RPMI8226 (cell line): ENCODE data around the gene MED16.
"Not testable (repeated sequence)": the region's sequence is repeated elsewhere in the genome, so short reads cannot be mapped to it uniquely, and the experiment has no call there.

Source experiments
- DNase-seq: peaks from one replicate; pipeline ENCODE4 v3.0.0-alpha.2; 2015

MED16 gene

DNA sequence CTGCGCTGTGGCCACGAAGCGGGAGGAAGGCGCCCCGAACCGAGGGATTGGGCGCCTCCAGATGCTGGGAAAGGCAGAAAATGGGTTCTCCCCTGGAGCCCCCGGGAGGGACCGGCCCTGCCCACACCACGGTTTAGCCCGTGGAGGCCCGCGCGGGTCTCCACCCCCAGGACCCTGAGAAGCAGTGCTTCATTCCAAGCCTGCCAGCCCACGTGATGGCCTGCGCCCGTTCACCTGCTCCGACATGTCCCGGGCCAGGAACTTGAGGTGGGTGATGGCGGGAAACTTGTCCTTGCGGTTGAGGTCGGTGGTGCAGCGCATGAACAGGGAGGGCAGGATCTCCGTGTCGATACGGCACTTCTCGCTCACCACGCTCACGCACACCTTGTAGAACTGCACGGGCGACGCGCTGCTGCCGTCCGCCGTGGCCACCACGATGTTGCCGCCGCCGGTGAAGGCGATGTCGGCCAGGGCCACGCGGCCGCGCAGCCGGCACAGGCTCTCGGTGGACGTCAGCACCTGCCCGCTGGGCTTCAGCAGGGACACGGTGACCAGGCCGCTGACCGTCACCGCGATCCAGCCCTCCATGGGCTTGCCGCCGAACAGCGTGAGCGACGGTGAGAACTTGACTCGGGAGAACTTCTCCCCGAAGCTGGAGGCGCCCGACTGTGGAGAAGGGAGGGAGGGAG is 7.3 kb downstream of the MED16 start:
- no peak for DNase-seq

DNA sequence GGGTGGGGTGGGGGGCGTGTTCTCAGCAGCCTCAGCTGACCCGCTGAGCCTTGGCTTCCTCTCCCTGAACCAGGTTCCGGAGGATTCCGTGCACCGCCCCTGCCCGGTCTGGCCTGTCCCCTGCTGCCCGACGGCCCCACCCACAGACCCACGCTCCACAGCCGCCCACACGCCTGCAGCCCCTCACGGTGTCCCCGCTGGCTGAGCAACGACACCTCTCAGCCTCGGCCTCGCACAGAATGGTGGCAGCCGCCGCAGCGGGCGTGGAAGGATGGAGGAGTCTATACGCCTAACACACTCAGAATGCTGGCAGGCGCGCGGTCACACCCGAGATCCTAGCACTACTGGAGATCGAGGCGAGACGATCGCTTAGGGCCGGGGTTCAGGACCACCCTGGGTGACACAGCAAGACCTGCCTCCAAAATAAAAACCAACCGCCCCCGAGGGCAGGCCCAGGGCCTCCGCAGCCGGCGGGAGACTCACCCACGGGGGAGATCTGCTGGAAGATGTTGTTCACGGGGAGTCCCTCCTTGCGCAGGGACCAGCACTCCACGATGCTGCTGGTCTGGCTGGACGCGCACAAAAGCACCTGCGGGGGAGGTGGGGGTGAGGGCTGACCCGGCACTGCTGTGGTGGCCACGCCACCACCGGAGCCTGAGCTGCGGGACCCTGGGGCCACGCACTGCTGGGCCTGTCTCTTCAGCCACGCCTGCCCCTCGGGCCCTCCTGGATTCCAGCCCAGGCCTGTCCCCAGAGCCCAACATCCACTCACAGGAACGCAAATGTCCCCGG is 8.4 kb downstream of the MED16 start:
- DNase-seq = no peak

DNA sequence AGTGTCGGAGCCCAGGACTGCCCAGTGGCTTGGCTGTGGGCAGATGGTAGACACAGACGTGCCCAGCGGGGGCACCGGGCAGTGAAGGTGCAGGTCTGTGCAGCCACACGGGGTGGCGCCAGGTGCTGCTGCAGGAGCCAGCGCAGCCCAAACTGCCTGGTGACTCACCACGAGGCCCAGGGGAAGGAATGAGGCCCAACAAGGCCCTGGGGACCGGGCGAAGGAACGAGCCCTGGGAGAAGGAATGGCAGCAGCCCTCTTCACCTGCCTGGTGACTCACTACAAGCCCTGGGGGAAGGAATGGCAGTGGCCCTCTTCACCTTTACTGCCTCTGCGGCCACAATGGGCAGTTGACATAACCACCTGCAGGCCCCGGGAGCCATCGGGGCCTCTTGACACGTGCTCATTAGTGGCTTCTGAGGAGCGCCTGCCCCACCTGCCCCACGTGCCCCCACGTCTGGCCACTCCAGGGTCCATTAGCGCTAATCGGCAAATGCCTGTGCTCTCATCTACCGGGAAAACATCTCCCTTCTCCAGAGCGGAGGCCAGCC is 9.3 kb downstream of the MED16 start:
- no peak for DNase-seq

DNA sequence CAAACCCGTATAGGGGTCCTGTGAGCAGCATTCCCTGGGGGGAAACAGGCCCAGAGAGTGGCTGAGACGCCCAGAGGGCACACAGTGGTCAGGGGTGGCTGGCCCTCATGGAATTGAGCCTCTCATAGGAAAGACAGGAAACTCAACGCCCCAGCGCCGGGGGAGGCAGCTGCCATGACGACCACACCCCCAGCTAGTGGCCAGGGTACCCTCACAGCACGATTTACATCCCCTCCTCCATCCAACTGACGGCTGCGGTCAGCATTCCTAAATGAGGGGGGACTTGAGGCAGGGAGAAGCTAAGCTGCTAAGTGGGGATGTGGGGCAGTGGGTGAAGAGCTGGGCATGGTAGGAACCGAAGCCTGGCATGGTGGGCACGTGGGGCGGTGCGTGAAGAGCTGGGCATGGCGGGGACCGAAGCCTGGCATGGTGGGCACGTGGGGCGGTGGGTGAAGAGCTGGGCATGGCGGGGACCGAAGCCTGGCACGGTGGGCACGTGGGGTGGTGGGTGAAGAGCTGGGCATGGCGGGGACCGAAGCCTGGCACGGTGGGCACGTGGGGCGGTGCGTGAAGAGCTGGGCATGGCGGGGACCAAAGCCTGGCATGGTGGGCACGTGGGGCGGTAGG is 10.0 kb downstream of the MED16 start:
- no peak for DNase-seq

DNA sequence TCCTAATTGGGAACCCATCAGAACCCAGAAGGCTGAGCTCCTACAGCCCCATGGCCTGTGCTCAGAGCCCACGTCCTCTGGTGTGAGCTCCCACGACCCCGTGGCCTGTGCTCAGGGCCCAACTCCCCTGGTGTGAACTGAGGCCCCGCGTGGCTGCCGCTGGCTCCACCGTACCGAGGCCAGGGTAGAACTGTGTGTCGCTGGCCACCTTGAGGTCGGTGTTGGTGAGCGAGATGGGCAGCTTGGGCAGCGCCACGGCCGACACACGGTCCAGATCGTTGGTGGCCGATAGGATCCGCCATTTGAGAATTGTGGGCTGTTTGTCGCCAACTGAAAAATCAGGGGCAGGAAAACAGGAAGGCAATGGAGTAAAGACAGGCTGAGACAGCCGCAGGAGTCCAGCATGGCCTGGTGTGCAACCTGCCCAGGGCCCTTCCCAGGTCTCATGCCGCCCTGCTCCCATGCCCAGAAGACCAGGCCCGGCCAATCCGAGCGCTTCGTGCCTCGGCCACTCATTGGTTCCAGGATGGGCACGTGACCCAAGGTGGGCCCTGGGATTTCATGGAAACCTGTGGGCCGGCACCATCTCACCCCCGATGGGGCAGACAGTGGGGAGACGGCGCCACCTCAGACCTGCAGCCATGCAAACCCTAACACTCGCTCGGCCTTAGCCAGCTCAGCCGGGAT is 11.5 kb downstream of the MED16 start:
- DNase-seq = no peak

DNA sequence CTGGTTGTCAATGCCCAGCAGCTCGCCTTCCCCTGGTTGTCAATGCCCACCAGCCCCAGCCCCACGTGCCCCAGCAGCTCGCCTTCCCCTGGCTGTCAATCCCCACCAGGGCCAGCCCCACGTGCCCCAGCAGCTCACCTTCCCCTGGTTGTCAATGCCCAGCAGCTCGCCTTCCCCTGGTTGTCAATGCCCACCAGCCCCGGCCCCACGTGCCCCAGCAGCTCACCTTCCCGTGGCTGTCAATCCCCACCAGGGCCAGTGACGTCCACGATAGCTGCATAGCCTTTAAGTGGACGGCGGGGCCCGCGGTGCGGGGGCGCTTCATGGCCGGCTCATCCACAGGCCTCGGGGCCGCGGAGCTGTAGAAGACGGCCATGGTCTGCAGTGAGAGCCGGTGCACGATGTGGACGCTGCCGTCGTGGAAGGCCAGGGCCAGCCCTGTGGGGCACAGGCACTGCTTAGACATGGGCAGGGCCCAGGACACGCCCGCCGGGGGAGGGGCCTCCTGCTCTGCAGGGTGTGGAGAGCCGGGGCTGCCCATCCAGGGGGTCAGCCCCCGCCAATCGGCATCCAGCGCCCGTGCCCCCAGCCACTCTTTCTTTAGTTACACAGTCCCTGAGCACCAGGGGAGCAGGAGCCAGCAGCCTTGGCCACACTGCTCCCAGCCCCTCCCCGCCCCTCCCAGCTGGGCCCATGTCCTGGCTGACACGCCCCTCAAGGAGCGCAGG is 13.1 kb downstream of the MED16 start:
- DNase-seq = no peak

DNA sequence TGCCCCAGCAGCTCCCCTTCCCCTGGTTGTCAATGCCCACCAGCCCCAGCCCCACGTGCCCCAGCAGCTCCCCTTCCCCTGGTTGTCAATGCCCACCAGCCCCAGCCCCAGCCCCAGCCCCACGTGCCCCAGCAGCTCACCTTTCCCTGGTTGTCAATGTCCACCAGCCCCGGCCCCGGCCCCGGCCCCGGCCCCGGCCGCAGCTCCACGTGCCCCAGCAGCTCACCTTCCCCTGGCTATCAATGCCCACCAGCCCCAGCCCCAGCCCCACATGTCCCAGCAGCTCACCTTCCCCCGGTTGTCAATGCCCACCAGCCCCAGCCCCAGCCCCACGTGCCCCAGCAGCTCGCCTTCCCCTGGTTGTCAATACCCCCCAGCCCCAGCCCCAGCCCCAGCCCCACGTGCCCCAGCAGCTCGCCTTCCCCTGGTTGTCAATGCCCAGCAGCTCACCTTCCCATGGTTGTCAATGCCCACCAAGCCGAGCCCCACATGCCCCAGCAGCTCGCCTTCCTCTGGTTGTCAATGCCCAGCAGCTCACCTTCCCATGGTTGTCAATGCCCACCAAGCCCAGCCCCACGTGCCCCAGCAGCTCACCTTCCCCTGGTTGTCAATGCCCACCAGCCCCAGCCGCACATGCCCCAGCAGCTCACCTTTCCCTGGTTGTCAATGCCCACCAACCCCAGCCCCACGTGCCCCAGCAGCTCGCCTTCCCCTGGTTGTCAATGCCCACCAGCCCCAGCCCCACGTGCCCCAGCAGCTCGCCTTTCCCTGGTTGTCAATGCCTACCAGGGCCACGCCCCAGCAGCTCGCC is 14.0 kb downstream of the MED16 start:
- not testable (repeated sequence) for DNase-seq

DNA sequence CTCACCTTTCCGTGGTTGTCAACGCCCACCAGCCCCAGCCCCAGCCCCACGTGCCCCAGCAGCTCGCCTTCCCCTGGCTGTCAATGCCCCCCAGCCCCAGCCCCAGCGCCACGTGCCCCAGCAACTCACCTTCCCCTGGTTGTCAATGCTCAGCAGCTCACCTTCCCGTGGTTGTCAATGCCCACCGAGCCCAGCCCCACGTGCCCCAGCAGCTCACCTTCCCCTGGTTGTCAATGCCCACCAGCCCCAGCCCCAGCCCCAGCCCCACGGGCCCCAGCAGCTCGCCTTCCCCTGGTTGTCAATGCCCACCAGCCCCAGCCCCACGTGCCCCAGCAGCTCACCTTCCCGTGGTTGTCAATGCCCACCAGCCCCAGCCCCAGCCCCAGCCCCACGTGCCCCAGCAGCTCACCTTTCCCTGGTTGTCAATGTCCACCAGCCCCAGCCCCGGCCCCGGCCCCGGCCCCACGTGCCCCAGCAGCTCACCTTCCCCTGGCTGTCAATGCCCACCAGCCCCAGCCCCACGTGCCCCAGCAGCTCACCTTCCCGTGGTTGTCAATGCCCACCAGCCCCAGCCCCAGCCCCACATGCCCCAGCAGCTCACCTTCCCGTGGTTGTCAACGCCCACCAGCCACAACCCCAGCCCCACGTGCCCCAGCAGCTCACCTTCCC is 14.9 kb downstream of the MED16 start:
- not testable (repeated sequence) for DNase-seq

DNA sequence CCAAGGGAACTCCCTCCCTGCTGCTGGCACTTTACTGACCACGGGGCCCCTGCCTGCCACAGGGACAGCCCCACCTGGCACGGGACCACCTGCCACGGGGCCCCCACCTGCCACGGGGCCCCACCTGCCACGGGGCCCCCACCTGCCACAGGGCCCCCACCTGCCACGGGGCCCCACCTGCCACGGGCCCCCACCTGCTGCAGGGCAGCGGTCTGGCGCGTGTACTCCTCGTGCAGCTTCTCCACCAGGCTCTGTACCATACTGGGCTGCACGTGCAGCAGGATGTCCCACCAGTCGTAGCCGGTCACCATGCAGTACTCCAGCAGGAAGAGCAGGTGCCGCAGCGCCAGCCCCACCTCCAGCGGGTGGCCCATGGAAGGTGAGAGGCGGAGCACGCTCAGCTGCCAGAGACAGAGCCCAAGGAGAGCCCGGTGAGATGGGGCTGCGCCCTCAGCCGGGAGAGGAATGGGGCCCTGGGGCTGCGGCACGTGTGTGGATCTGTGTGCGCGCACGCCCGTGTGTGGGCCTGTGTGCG is 16.1 kb downstream of the MED16 start:
- DNase-seq = no peak

DNA sequence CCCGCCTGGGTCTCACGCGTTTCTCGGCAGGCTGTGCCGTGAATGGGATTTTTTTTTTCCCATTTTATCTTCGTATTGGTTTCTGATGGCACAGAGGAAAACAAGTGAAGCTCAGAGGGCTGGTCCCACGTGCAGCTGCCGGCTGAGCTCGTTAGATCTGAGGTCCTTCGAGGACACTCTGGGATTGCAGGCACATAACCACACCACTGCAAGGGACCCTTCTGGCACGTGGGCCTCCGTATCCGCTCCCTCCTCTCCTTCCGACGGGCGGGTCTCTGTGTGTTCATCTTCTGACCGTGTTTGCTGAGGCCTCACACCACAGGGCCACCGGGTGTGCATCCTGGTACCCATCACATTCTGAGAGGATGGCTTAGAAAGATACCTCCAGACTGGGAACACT is 16.9 kb downstream of the MED16 start:
- no peak for DNase-seq

DNA sequence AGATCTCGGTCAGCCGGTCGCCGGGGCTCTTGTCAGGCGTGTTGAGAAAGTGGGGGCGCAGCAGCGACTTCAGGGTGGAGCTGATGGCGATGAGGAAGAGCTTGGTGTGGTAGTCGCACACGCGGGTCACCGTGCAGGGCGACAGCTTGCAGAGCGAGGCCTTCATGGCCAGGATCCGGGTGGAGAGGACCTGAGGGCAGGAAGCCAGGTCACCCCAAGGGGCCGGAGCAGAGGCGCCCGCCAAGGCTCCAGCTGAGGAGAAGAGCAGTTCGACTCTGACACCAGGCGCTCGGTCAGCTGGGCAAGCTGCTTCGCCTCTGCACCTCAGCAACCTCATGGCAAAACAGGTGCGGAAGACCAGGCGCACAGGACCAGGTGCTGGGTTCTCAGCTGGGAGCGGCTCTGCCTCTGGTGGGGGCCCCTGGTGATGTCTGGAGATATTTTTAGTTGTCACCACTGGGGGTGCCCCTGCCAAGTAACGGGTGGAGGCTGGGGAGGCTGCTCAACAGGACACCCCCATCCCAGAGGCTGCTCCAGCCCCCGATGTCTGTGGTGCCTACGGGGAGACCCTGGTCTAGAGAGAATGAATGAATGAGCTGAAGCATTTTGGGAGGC is 17.6 kb downstream of the MED16 start:
- no peak for DNase-seq

DNA sequence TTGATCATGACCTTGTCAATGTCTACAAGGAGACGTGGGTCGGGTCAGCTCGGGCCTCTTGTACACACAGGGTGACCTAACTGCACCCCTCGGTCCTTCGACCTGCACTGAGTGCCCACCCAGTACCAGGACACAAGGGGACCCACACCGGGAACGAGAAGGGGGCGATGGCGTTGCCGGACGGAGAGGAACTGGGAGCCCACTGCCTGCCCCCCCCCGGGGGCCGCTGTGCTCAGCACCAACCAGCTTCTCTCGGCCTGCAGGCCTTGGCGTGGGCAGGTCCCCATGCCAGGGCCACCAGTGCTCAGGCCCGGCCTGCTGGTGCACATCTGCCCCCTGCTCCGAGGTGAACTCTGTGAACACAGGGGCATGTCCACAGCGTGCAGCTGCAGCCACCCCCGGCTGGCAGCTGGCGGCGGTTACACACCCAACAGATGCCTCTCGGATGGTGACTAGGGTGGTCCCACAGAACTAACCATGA is 19.4 kb downstream of the MED16 start:
- no peak for DNase-seq

DNA sequence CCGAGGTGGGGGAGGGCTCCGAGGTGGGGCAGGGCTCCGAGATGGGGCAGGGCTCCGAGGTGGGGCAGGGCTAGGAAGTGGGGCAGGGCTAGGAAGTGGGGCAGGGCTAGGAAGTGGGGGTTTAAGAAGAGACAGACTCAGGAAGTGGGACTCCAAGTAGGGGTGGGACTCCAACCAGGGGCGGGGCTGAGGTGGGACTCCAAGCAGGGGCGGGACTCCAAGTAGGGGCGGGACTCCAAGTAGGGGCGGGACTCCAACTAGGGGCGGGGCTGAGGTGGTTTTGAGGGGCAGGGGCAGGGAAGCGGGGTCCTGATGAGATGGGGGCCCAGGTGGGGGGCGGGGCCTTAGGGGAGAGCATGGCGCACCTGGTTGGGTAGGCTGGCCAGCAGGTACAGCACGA is 19.9 kb downstream of the MED16 start:
- DNase-seq = peak; percentile 45

DNA sequence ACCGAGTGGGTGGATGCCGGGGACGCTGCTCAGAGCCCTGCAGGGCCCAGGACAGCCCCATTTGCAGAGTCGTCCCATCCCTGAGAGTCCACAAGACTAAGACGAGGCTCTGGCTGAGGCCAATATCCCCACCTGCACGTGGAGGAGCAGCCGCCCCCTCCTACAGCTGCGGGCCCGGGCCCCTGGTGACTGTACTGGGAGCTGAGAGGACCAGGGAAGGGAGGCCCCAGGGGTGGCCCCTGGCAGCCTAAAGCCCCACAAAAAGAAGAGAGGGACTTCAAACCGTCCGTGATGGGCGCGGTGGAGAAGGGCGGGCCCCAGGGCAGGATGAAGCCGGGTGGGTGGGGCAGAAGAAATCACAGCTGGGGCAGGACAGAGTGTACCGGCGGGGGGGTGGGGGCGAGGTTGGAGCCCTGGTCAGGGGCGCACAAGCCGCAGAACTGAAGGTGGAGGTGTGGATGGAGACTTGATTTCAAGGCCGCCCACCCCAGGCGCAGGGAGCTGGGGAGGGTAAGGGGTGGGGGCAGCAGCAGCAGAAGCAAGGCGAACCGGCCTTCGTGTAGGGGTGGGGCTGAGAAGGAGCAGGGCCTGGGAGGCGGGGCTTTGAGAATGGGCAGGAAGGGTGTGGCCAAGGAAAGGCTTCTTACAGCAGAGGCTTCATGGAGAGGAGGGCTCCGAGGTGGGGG is 20.6 kb downstream of the MED16 start:
- DNase-seq = peak; percentile 79

DNA sequence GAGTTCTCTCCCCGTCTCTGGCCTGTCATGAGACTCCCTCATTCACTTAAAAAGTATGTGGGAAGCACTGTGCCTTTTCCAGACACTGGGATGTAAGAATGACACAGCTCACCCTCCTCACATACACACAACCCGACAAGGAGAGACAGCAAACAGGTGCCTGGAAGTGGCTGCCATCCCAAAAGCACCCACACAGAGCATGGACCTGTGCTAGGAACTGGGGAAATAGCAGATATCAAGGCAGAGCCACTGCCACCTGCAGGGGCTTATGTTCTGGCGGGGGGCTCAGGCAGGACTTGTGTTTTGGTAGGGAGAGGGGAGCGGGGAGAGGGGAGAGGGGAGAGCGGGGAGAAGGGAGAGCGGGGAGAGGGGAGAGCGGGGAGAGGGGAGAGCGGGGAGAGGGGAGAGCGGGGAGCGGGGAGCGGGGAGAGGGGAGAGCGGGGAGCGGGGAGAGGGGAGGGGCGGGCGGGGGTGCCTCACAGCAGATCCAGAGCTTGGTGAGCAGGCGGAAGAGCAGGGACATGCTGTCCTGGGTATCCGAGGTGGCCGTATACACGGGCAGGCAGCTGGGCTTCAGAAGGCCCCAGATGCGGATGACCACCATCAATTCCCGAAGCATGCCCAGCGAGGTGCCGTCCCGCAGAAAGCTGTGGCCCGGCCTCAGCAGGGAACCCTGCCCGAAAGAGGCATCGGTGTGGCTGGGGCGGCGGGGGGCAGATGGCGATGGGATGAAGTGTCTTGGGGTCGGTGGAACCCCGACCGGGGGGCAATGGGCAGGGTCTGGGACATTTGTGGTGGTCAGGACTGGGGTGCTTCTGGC is 21.3 kb downstream of the MED16 start:
- DNase-seq = no peak

DNA sequence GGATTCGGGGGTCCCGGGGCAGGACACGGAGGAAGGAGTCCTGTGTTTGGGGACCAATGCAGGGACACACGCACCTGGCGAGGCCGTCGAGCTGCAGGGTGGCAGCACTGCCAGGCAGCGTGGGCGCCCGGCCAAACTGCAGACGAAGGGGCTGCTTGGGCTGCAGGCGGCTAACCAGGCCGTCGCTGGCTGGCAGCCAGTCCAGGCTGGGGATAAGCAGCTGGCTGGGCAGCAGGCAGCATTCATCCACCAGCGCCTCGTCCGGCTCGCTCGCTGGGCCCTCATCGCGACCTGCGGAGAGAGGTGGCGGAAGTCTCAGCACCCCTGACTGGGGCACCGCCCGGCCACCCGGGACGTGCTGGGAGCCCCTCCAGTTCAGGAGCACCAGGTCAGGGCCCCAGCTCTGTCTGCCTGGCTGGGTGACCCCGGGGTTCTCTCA is 22.0 kb downstream of the MED16 start:
- DNase-seq = no peak

DNA sequence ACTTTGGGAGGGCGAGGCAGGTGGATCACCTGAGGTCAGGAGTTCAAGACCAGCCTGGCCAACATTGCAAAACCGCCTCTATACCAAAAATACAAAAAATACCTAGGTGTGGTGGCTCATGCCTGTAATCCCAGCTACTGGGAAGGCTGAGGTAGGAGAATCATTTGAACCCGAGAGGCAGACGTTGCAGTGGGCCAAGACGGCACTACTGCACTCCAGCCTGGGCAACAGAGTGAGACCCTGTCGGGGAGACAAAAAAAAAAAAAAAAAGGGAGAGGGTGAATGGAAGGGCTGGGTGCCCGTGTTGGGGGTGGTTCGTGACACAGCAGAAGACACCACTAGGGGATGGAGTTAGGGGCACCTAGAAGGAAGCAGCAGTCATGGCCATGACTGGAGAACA is 22.7 kb downstream of the MED16 start:
- no peak for DNase-seq
